PC-3 (cell line): ENCODE measurements around the gene DEFB113. TPM values are rescaled to one million over a fixed set of nuclear protein-coding genes. Genes with fewer than 3 reads are reported as not detected.

Experiments
- ATAC-seq: fragments of 200-7000 bp; cut with Tn5 transposase; 2 replicates; pipeline ENCODE4 v1.9.1; 2020; ENCODE audit warnings: mild to moderate bottlenecking, moderate library complexity
- BruUV-seq: library from RNA; stranded (reverse); fragments of 400-500 nt; replicated peaks from 2 replicates; lab custom pipeline; 2021; lab: Mats Ljungman, UMichigan
- CTCF ChIA-PET: fragments of 300-600 bp; sonication (Branson Sonifier 250); formaldehyde crosslinking; loops from one replicate; lab custom pipeline; 2022; ENCODE audit warnings: antibody characterized with exemption; lab: Charles Lee
- POLR2A ChIA-PET: fragments of 300-600 bp; sonication (Branson Sonifier 250); formaldehyde crosslinking; loops from one replicate; lab custom pipeline; 2022; ENCODE audit warnings: antibody characterized with exemption; ENCODE audit not compliant: unreplicated experiment; lab: Charles Lee
- DNase-seq: peaks from one replicate; pipeline ENCODE4 v3.0.0-alpha.2; 2015
- H2AFZ ChIP-seq: fragments of 300-600 bp; sonication (generic); 2 replicates; pipeline ENCODE4 v1.6.0; 2016; ENCODE audit warnings: antibody characterized with exemption, low read length
- H3F3A ChIP-seq: fragments of 300-600 bp; sonication (generic); one replicate; pipeline ENCODE4 v1.6.0; 2017; ENCODE audit warnings: antibody characterized with exemption, low read length, control low read depth, mild to moderate bottlenecking; ENCODE audit not compliant: unreplicated experiment
- H3K27ac ChIP-seq: fragments of 300-600 bp; sonication (generic); 2 replicates; pipeline ENCODE4 v1.5.1; 2016; ENCODE audit warnings: mild to moderate bottlenecking, low read length
- H3K27me3 ChIP-seq: fragments of 300-600 bp; sonication (generic); 2 replicates; pipeline ENCODE4 v1.6.1; 2016; ENCODE audit warnings: low read length, mixed read lengths
- H3K36me3 ChIP-seq: fragments of 300-600 bp; sonication (generic); 2 replicates; pipeline ENCODE4 v1.6.1; 2016; ENCODE audit warnings: low read depth, mixed run types, low read length, mixed read lengths
- H3K4me1 ChIP-seq: fragments of 300-600 bp; sonication (generic); 2 replicates; pipeline ENCODE4 v1.5.1; 2016; ENCODE audit warnings: low read length; ENCODE audit not compliant: insufficient read depth
- H3K4me2 ChIP-seq: fragments of 300-600 bp; sonication (generic); 2 replicates; pipeline ENCODE4 v1.6.0; 2016; ENCODE audit warnings: low read length
- H3K4me3 ChIP-seq: fragments of 300-600 bp; sonication (generic); 2 replicates; pipeline ENCODE4 v1.5.1; 2016; ENCODE audit warnings: mild to moderate bottlenecking, low read length, mixed read lengths
- H3K79me2 ChIP-seq: fragments of 300-600 bp; sonication (generic); 2 replicates; pipeline ENCODE4 v1.6.1; 2017; ENCODE audit warnings: low read length, mixed read lengths
- H3K9ac ChIP-seq: fragments of 300-600 bp; sonication (generic); 2 replicates; pipeline ENCODE4 v1.6.0; 2016; ENCODE audit warnings: mild to moderate bottlenecking, low read length
- H3K9me2 ChIP-seq: fragments of 300-600 bp; sonication (generic); replicated peaks from 2 replicates; pipeline ENCODE4 v1.6.1; 2016; ENCODE audit warnings: mixed run types, low read length, mixed read lengths
- H3K9me3 ChIP-seq: fragments of 300-600 bp; sonication (generic); 2 replicates; pipeline ENCODE4 v1.6.1; 2016; ENCODE audit warnings: low read length, mixed read lengths
- H4K20me1 ChIP-seq: fragments of 300-600 bp; sonication (generic); 2 replicates; pipeline ENCODE4 v1.6.1; 2016; ENCODE audit warnings: low read length, mixed read lengths
- CTCF ChIP-seq: fragments of 300-600 bp; sonication (generic); conservative IDR thresholded peaks from 2 replicates; pipeline ENCODE4 v1.5.1; 2017; ENCODE audit warnings: antibody characterized with exemption, low read depth, mild to moderate bottlenecking, low read length
- EZH2 ChIP-seq: fragments of 300-600 bp; sonication (generic); IDR thresholded peaks from one replicate; pipeline ENCODE4 v1.6.1; 2017; ENCODE audit warnings: antibody characterized with exemption, mild to moderate bottlenecking, low read length; ENCODE audit not compliant: unreplicated experiment
- EZH2phosphoT487 ChIP-seq: fragments of 300-600 bp; sonication (generic); IDR thresholded peaks from 2 replicates; pipeline ENCODE4 v1.6.1; 2018; ENCODE audit warnings: mild to moderate bottlenecking, antibody characterized with exemption, low read length, borderline replicate concordance
- intact Hi-C: fragments of 100-400 bp; cut with micrococcal nuclease; formaldehyde crosslinking; loops from 2 replicates; pipeline ENCODE4 v1.9.0; 2023
- total RNA-seq: library from RNA; depleted of rRNA; stranded (reverse); fragments of >200 nt; gene quantifications from 2 replicates; pipeline ENCODE4 v1.2.3, GENCODE V29; 2014; rRNA removed

The DEFB113 gene
- total RNA-seq, 1 experiment from 2014 or later, result not detected

- no peak overlapping the region for H3K27ac ChIP-seq
- H3F3A ChIP-seq, result no peaks in the 10 kb centered on the region
- CTCF ChIA-PET, result no interaction called here
- H3K9me3 ChIP-seq, result no peaks in the 10 kb centered on the region
- no peaks in the 10 kb centered on the region for H3K36me3 ChIP-seq
- BruUV-seq, result no TSS peak
- H3K9me2 ChIP-seq, result no peaks in the 10 kb centered on the region
- no peaks in the 10 kb centered on the region for H4K20me1 ChIP-seq
- POLR2A ChIA-PET, result no interaction called here
- intact Hi-C loops, result no loop called here
- H3K4me1 ChIP-seq, result no peaks in the 10 kb centered on the region
- no peak overlapping the region for H2AFZ ChIP-seq
- DNase-seq (no peak), ATAC-seq (no peak)
- no peak overlapping the region for H3K9ac ChIP-seq
- peaks cover 17% of the 10 kb centered on the region for H3K27me3 ChIP-seq
- TF ChIP-seq CTCF (no peak), EZH2phosphoT487 (no peak), EZH2 (no peak)
- H3K4me2 ChIP-seq, result no peak overlapping the region
- no peak overlapping the region for H3K4me3 ChIP-seq
- no peaks in the 10 kb centered on the region for H3K79me2 ChIP-seq
Measured at GRCh38 chr6:49919261-49919660, 50.2 kb downstream of the DEFB113 start.

GRCh38 chr6:49918787-49919186 is 50.6 kb downstream of the DEFB113 start:
- Histone ChIP-seq H3K27ac (no peak overlapping the region), H3F3A (no peaks in the 10 kb centered on the region), H3K36me3 (no peaks in the 10 kb centered on the region), H3K9me3 (no peaks in the 10 kb centered on the region), H3K4me3 (no peak overlapping the region), H3K4me1 (no peaks in the 10 kb centered on the region), H4K20me1 (no peaks in the 10 kb centered on the region), H2AFZ (no peak overlapping the region), H3K27me3 (peaks cover 17% of the 10 kb centered on the region), H3K4me2 (no peak overlapping the region), H3K9me2 (no peaks in the 10 kb centered on the region), H3K9ac (no peak overlapping the region), H3K79me2 (no peaks in the 10 kb centered on the region)
- BruUV-seq, result no TSS peak
- DNase-seq (no peak), ATAC-seq (no peak)
- intact Hi-C loops, result no loop called here
- POLR2A ChIA-PET, result no interaction called here
- CTCF ChIA-PET, result no interaction called here
- no peak for TF ChIP-seq EZH2phosphoT487
- TF ChIP-seq EZH2, result no peak
- TF ChIP-seq CTCF, result no peak

Other genes with a start within 250 kb of the DEFB113 start
- gene CRISP3, start 225.2 kb downstream of the DEFB113 start, total RNA-seq, result not detected in 2 replicates
- gene PGK2, start 182.3 kb downstream of the DEFB113 start, total RNA-seq, result not detected in 2 replicates
- gene CRISP1, start 103.1 kb downstream of the DEFB113 start, total RNA-seq, result not detected in 2 replicates
- not detected in 2 replicates for gene DEFB114, start 5.5 kb downstream of the DEFB113 start, total RNA-seq
- not detected in 2 replicates for gene DEFB110, start 52.4 kb upstream of the DEFB113 start, total RNA-seq
- not detected in 2 replicates for gene DEFB112, start 80.3 kb upstream of the DEFB113 start, total RNA-seq